Islet precursor cell (in vitro differentiated cells): ENCODE measurements around the gene ANGEL2.
A peak's percentile ranks its signal among the peaks of the same experiment; 100 is the strongest.
"Not testable (repeated sequence)": the region's sequence is repeated elsewhere in the genome, so short reads cannot be mapped to it uniquely, and the experiment has no call there.

Experiments
- DNase-seq: peaks from one replicate; pipeline ENCODE4 v3.0.0-alpha.2; 2018

The ANGEL2 gene

GRCh38 chr1:213015099-213016050 is at the start of gene ANGEL2:
ANGEL2 (minus strand) TSS chr1:213015867; CDS start chr1:213015671, 196 bp downstream.
- peak; percentile 98 for DNase-seq

GRCh38 chr1:213061263-213061662 is 45.6 kb upstream of the ANGEL2 start:
- DNase-seq: no peak

GRCh38 chr1:213060836-213061235 is 45.2 kb upstream of the ANGEL2 start:
- no peak for DNase-seq

- DNase-seq: no peak
Measured at GRCh38 chr1:213057264-213058059, 41.8 kb upstream of the ANGEL2 start.

- no peak for DNase-seq
Measured at GRCh38 chr1:213055767-213056166, 40.1 kb upstream of the ANGEL2 start.

- no peak for DNase-seq
Measured at GRCh38 chr1:213054733-213055591, 39.3 kb upstream of the ANGEL2 start.

GRCh38 chr1:213054142-213054541 is 38.5 kb upstream of the ANGEL2 start:
- DNase-seq: no peak

- no peak for DNase-seq
Measured at GRCh38 chr1:213053455-213053854, 37.8 kb upstream of the ANGEL2 start.

GRCh38 chr1:213051881-213052202 is 36.2 kb upstream of the ANGEL2 start:
- no peak for DNase-seq

- peak; percentile 87 for DNase-seq
Measured at GRCh38 chr1:213051127-213051880, 35.6 kb upstream of the ANGEL2 start, which contains the start of gene RPS6KC1. RPS6KC1 (plus strand) TSS chr1:213051241; CDS start chr1:213051405, 164 bp downstream.

- no peak for DNase-seq
Measured at GRCh38 chr1:213050745-213051126, 35.1 kb upstream of the ANGEL2 start.

- DNase-seq: no peak
Measured at GRCh38 chr1:213049232-213049631, 33.6 kb upstream of the ANGEL2 start.

- DNase-seq: not testable (repeated sequence)
Measured at GRCh38 chr1:213045321-213046226, 29.9 kb upstream of the ANGEL2 start.

GRCh38 chr1:213041443-213041842 is 25.8 kb upstream of the ANGEL2 start:
- DNase-seq: no peak

GRCh38 chr1:213035573-213035972 is 19.9 kb upstream of the ANGEL2 start:
- no peak for DNase-seq

- DNase-seq: no peak
Measured at GRCh38 chr1:213034713-213035112, 19.0 kb upstream of the ANGEL2 start.

- DNase-seq: no peak
Measured at GRCh38 chr1:213032651-213033050, 17.0 kb upstream of the ANGEL2 start.

- not testable (repeated sequence) for DNase-seq
Measured at GRCh38 chr1:213027024-213027423, 11.4 kb upstream of the ANGEL2 start.

- DNase-seq: no peak
Measured at GRCh38 chr1:213020016-213020415, 4.3 kb upstream of the ANGEL2 start.

GRCh38 chr1:213019450-213019849 is 3.8 kb upstream of the ANGEL2 start:
- no peak for DNase-seq
